ENCODE measurements around the gene ROR2. TPM values are rescaled to one million over a fixed set of nuclear protein-coding genes. Genes with fewer than 3 reads are reported as not detected.

The ROR2 gene
- total RNA-seq, 4 donors from 2014 or later = 6.3 to 32.2 (median 15.1) TPM

DNA sequence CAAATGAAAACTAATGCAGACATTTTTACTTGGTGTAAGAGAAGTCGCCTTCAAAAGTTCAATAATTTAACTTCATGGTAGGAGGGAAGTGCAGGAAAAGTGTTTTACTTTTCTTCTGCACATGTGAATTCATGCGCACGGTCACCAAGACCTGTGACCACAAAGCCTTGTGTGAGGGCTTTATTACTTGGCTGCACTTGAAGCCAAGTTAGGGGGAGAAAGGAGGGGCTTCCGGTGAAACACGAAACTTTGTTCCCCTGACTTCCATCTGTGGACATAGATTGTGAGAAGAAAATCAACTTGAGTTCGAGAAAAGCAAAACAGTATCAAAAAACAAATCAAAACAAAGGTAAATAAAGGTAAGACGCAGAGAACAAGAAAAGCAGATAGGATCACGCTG lies 239.9 kb downstream of the ROR2 start:
- TF ChIP-seq, protein P1, sequence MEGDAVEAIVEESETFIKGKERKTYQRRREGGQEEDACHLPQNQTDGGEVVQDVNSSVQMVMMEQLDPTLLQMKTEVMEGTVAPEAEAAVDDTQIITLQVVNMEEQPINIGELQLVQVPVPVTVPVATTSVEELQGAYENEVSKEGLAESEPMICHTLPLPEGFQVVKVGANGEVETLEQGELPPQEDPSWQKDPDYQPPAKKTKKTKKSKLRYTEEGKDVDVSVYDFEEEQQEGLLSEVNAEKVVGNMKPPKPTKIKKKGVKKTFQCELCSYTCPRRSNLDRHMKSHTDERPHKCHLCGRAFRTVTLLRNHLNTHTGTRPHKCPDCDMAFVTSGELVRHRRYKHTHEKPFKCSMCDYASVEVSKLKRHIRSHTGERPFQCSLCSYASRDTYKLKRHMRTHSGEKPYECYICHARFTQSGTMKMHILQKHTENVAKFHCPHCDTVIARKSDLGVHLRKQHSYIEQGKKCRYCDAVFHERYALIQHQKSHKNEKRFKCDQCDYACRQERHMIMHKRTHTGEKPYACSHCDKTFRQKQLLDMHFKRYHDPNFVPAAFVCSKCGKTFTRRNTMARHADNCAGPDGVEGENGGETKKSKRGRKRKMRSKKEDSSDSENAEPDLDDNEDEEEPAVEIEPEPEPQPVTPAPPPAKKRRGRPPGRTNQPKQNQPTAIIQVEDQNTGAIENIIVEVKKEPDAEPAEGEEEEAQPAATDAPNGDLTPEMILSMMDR (IDR thresholded peaks at IDR 0.05) = no peak
- ATAC-seq (ENCODE audit: low FRiP score) = no peak
- DNase-seq (ENCODE audit: low spot score) = no peak

DNA sequence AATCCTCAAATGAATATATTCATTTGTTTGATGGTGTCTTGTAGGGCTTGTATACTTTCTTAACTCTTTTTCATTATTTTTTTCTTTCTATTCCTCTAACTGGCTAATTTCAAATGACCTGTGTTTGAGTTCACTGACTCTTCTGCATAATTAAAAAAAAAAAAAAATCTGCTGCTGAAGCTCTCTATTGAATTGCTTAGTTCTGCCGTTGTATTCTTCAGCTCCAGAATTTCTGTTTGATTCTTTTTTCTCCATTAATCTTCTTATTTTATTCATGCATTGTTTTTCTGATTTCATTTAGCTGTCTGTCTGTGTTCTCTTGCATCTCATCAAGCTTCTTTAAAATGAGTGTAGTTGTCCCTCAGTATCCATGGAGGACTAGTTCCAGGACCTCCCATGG lies 244.6 kb downstream of the ROR2 start:
- no peak for ATAC-seq (ENCODE audit: low FRiP score)
- no peak for DNase-seq (ENCODE audit: low spot score)
- TF ChIP-seq, protein P1 (IDR thresholded peaks at IDR 0.05) = no peak

DNA sequence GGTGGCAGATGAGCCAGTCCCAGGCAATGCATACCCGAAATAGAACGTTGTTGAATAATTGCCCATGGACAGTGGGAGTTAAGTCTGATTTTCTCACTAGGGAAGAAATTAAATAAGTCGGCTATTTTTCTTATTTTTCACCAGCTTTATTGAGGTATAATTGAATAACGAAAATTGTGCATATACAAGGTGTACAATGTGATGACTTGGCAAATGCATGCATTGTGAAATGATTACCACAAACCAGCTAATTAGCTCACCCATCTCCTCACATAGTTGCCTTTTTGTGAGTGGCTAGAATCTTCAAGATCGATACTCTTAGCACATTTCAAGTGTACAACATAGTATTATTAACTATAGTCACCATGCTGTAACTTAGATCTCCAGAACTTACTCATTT lies 249.6 kb downstream of the ROR2 start:
- TF ChIP-seq, protein P1 (IDR thresholded peaks at IDR 0.05) = no peak
- DNase-seq (ENCODE audit: low spot score) = no peak
- ATAC-seq (ENCODE audit: low FRiP score) = no peak

DNA sequence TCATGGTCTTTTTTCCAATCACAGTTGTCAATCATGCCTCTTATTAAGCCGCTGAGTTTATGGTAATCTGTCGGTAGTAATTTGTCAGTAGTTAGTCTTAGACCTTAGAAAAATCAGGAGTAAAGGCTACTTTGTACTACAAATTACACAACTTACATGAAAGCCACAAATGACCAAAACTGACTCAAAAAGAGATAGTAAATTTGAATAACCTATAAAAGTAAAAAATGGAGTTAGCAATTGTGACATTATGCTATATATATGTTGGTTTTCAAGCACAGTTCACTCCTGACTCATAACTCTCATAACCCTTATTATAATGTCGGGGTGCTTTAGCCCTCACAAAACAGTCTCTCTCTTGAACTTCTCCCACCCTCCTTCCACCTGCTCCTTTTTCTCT lies 251.8 kb downstream of the ROR2 start:
- ATAC-seq (ENCODE audit: low FRiP score) (no peak), DNase-seq (ENCODE audit: low spot score) (no peak)
- TF ChIP-seq, protein P1 (IDR thresholded peaks at IDR 0.05) = no peak

DNA sequence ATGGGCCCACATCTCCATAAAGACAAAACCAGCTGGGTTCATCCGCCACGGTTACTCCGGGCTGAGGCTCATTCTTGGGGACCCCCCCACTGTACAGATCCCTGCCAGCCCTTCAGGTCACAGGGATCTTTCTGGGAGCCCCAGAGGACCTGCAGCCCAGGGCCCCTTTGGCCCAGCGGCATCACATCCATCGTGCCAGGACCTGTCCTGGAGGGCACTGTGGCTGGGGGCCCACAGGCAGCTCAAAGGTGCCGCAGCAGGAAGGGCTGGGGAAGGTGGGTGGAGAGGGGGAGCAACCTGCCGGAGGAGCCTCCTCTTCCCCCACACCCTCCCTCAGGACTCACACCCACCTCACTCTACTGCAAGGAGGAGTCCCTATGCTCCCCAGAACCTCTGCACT lies 252.8 kb downstream of the ROR2 start:
- no peak for DNase-seq (ENCODE audit: low spot score)

DNA sequence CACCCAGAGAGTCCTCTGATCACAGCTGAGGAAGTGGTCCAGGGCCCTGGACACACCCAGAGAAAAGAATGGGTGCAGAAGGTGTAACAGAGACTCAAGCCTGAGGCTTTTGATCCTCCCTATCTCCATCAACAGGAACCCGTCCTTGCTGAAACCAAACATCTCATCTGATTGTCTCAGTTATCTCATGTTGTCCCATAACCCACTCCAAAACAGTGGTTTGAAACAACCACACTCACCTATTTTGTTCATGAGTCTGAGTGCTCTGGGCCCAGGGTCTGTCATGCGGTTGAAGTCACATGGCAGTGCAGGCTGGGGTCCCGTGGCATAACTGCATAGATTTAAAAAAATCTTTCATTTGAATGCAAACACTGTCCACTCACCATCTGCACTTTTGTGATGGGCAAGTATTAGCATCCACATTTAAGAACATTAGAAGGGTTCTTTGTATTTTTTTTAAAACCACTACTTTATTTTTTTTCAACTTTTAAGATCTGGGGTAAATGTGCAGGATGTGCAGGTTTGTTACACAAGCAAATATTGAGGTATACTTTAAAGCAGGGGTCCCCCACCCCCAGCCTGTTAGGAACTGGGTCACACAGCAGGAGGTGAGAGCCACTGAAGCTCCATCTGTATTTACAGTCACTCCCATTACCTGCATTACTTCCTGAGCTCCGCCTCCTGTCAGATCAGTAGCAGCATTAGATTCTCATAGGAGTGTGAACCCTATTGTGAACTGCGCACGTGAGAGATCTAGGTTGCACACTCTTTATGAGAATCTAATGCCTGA lies 255.8 kb downstream of the ROR2 start:
- TF ChIP-seq, protein P1 (IDR thresholded peaks at IDR 0.05) = no peak
- ATAC-seq (ENCODE audit: low FRiP score) (no peak), DNase-seq (ENCODE audit: low spot score) (no peak)

More for the DNA sequence above, 252.8 kb downstream of the ROR2 start:
- TF ChIP-seq, protein P1 (IDR thresholded peaks at IDR 0.05) = no peak
- ATAC-seq (ENCODE audit: low FRiP score) = no peak

DNA sequence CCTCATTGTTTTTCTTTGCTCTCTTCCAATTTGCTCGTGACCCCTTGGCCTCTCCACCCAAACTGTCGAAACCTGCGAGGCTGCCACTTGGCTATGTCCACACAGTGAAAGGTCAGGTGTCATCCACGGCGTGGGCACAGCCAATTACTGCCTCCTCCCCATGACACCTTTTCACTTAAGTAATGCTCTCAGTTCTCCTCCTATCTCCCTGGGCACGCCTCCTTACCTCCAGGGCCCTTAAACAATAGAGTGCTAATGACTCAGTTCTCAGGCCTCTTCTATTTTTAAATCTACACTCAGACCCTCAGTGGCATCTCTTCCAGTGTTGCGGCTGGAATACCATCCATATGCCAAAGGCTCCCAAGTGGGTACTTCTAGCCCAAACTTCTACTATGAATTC lies 256.8 kb downstream of the ROR2 start:
- no peak for ATAC-seq (ENCODE audit: low FRiP score)
- TF ChIP-seq, protein P1 (IDR thresholded peaks at IDR 0.05) = no peak
- no peak for DNase-seq (ENCODE audit: low spot score)

Measured in omental fat pad (tissue), 4 donors.